Ishikawa (cell line): Measurements from ENCODE around the gene FRMPD4.

Experiments
- CEBPB ChIP-seq: IDR thresholded peaks from 2 replicates; pipeline ENCODE4 v1.6.1; 2012
- CREB1 ChIP-seq: IDR thresholded peaks from 2 replicates; pipeline ENCODE4 v1.6.1; 2012; ENCODE audit warnings: low read depth
- EGR1 ChIP-seq: IDR thresholded peaks from 2 replicates; pipeline ENCODE4 v1.6.1; 2012
- EP300 ChIP-seq: IDR thresholded peaks from 2 replicates; pipeline ENCODE4 v1.6.1; 2012; ENCODE audit warnings: borderline replicate concordance
- FOXM1 ChIP-seq: IDR thresholded peaks from 2 replicates; pipeline ENCODE4 v1.6.1; 2012; ENCODE audit warnings: low read depth, borderline replicate concordance
- NFIC ChIP-seq: IDR thresholded peaks from 2 replicates; pipeline ENCODE4 v1.6.1; 2012
- RAD21 ChIP-seq: IDR thresholded peaks from 2 replicates; pipeline ENCODE4 v1.6.1; 2012; ENCODE audit warnings: low read depth
- TAF1 ChIP-seq: IDR thresholded peaks from 2 replicates; pipeline ENCODE4 v1.6.1; 2012; ENCODE audit warnings: low read depth, mild to moderate bottlenecking
- TCF12 ChIP-seq: IDR thresholded peaks from 2 replicates; pipeline ENCODE4 v1.6.1; 2012; ENCODE audit warnings: low read depth
- TEAD4 ChIP-seq: IDR thresholded peaks from 2 replicates; pipeline ENCODE4 v1.6.1; 2012
- YY1 ChIP-seq: IDR thresholded peaks from 2 replicates; pipeline ENCODE4 v1.6.1; 2012; ENCODE audit warnings: low read depth
- ZBTB7A ChIP-seq: IDR thresholded peaks from 2 replicates; pipeline ENCODE4 v1.6.1; 2012; ENCODE audit warnings: low read depth
- TF ChIP-seq, protein P1 (sequence below): IDR thresholded peaks from 2 replicates; pipeline ENCODE4 v1.6.1; 2012
- TF ChIP-seq, protein P2 (sequence below): IDR thresholded peaks from 2 replicates; pipeline ENCODE4 v1.6.1; 2012
- TF ChIP-seq, protein P3 (sequence below): IDR thresholded peaks from 2 replicates; pipeline ENCODE4 v1.6.1; 2012; ENCODE audit warnings: low read depth, mild to moderate bottlenecking

FRMPD4 gene

DNA sequence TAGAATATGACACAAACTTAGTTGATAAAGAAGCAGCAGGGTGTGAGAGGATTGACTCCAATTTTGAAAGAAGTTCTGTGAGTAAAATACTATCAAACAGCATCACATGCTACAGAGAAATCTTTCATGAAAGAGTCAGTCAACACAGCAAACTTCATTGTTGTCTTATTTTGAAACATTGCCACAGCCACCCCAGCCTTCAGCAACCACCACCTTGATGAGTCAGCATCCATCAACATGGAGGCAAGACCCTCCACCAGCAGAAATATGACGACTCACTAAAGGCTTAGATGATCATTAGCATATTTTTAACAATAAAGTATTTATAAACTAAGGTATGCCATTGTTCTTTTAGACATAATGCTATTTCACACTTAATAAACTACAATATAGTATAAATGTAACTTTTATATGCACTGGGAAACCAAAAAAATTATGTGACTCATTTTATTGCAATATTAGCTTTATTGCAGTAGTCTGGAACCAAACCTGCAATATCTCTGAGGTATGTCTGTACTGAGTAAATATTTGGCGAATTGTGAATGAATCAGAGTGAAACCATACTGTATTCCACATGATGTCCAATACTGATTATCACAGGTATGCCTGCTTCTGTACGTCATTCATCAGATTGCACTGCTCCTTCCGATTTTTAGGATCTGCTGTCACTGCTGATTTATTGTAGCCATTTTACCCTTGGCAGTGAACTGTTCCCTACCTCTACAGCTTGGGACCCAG is 11.6 kb downstream of the FRMPD4 start:
- TF ChIP-seq YY1: no peak
- no peak for TF ChIP-seq EP300
- no peak for TF ChIP-seq TEAD4
- no peak for TF ChIP-seq NFIC
- TF ChIP-seq TCF12: no peak
- TF ChIP-seq RAD21: no peak
- TF ChIP-seq TAF1: no peak
- TF ChIP-seq, protein P1, sequence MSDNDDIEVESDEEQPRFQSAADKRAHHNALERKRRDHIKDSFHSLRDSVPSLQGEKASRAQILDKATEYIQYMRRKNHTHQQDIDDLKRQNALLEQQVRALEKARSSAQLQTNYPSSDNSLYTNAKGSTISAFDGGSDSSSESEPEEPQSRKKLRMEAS: no peak
- no peak for TF ChIP-seq CREB1
- no peak for TF ChIP-seq EGR1

DNA sequence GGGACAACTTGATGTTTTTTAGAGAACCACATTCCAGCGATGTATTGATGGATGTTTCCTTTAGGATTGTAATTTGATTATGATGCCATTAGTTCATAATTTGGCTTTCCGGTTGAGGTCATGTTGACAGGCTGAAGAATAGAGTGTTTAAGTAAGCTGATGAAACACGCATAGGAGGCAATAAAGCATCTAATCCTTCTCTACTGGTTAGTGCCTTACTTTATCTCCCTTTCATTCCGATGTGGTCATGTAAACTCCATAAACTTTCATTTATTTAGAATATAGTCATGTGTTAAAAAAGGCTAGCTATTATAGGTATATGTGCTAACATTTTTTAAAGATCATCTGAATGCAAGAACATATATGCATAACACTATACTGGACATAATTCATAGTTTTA is 15.0 kb downstream of the FRMPD4 start:
- TF ChIP-seq ZBTB7A (no peak), CREB1 (no peak), RAD21 (no peak), CEBPB (no peak), TEAD4 (no peak)

DNA sequence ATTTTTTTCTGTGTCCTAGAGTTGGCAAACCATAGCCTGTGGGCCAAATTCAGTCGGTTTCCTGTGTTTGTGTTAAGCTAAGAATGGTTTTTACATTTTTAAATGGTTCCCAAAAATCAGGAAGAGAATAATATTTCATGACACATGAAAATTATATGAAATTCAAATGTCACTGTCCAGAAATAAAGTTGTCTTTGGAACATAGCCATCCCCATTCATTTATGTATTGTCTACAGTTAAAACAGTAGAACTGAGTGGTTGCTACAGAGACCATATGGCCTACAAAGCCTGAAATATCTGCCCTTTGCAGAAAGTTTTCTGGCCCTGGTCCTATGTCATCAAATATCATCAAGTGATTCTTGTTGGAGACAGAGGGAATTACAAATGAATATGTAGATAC is 15.5 kb downstream of the FRMPD4 start:
- TF ChIP-seq ZBTB7A: no peak

DNA sequence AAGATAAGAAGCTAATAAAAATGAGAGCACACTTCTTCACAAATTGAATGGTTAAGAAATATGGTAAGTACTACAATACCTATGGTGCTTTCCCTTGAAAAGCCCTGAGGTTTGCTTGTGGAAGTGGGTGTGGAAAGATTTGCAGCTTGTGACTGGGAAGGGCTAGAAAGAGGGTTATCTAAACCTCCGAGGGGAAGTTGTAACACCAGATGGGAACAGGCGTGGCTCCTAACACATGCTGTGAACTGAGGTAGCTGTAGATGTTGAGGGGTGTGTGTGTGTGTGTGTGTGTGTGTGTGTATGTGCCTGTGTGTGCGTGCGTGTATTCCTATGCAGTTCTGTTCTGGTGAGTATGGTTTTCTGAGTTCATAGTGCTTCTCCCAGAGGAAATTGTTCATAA is 21.5 kb downstream of the FRMPD4 start:
- TF ChIP-seq TAF1: no peak

DNA sequence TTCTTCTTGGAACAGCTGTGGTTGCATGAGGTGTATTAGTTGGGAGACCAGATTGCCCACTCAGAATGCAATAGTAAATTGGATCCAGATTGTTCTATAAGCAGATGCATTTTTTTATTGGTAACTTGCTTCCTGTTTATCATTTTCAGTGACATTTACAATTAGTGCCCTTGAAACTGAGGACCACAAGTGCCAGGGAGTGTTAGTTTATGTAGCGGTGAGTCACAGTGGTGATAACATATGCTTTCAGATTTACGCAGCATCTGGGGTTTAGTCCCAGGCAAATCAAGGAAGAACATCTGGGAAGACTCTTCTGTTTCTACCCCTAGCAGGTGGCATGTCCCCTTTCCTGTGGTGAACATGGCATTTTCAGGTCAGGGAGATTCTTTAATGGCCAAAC is 24.1 kb downstream of the FRMPD4 start:
- TF ChIP-seq FOXM1: no peak
- no peak for TF ChIP-seq TAF1
- no peak for TF ChIP-seq RAD21
- TF ChIP-seq TCF12: no peak
- TF ChIP-seq CEBPB: no peak
- TF ChIP-seq, protein P2, sequence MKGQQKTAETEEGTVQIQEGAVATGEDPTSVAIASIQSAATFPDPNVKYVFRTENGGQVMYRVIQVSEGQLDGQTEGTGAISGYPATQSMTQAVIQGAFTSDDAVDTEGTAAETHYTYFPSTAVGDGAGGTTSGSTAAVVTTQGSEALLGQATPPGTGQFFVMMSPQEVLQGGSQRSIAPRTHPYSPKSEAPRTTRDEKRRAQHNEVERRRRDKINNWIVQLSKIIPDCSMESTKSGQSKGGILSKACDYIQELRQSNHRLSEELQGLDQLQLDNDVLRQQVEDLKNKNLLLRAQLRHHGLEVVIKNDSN: no peak
- TF ChIP-seq, protein P1: no peak
- TF ChIP-seq, protein P3, sequence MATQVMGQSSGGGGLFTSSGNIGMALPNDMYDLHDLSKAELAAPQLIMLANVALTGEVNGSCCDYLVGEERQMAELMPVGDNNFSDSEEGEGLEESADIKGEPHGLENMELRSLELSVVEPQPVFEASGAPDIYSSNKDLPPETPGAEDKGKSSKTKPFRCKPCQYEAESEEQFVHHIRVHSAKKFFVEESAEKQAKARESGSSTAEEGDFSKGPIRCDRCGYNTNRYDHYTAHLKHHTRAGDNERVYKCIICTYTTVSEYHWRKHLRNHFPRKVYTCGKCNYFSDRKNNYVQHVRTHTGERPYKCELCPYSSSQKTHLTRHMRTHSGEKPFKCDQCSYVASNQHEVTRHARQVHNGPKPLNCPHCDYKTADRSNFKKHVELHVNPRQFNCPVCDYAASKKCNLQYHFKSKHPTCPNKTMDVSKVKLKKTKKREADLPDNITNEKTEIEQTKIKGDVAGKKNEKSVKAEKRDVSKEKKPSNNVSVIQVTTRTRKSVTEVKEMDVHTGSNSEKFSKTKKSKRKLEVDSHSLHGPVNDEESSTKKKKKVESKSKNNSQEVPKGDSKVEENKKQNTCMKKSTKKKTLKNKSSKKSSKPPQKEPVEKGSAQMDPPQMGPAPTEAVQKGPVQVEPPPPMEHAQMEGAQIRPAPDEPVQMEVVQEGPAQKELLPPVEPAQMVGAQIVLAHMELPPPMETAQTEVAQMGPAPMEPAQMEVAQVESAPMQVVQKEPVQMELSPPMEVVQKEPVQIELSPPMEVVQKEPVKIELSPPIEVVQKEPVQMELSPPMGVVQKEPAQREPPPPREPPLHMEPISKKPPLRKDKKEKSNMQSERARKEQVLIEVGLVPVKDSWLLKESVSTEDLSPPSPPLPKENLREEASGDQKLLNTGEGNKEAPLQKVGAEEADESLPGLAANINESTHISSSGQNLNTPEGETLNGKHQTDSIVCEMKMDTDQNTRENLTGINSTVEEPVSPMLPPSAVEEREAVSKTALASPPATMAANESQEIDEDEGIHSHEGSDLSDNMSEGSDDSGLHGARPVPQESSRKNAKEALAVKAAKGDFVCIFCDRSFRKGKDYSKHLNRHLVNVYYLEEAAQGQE: no peak
- TF ChIP-seq TEAD4: no peak
- TF ChIP-seq NFIC: no peak
- no peak for TF ChIP-seq CREB1
- no peak for TF ChIP-seq EP300
- no peak for TF ChIP-seq YY1
- no peak for TF ChIP-seq ZBTB7A
- TF ChIP-seq EGR1: no peak

DNA sequence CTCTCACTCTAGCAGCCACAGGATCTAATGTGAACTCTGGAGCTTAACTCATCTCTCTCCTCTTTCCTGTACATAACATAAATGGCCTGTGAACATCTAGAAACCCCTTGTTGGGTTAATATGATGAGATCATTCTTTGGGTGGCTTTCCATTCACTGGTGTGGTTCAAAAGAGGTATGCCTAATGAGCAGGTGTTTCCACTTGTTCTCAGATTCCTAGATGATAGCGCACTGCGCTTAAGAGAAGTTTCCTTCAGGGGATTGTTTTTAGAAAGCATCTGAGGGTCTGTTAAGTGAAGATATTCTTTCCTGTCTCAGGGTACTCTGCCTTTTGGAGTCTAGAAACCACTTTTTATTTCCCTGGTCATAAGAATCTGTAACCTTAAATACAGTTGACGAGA is 32.5 kb downstream of the FRMPD4 start:
- TF ChIP-seq TAF1 (no peak), NFIC (no peak), EP300 (no peak), FOXM1 (no peak), CEBPB (no peak), CREB1 (no peak)

DNA sequence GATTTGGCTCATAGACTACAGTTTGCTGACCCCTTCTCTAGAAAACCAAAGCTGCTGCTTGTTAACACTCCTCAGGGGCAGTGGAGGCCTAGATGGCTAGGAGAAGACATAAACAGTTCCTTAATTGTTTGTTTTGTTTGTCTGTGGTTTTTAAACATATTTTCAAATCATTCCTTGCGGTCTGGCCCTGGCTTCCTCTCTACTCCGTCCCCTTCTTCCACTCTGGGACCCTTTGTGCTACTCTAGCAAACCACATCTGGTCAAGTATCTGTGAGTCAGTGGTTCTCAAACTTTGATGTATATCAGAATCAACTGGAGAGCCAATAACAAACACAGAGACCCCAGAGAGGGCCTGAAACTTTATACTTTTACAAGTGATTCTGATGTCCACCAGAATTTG is 36.1 kb downstream of the FRMPD4 start:
- TF ChIP-seq CREB1 (no peak), EGR1 (no peak), TAF1 (no peak), FOXM1 (no peak), TCF12 (no peak), TEAD4 (no peak), YY1 (no peak), ZBTB7A (no peak), NFIC (no peak), EP300 (no peak), CEBPB (no peak), RAD21 (no peak)
- TF ChIP-seq, protein P3: no peak
- TF ChIP-seq, protein P1: no peak
- TF ChIP-seq, protein P2: no peak
